ENCODE data around the gene RNPEPL1. TPM values are rescaled to one million over a fixed set of nuclear protein-coding genes. Genes with fewer than 3 reads are reported as not detected.

RNPEPL1 gene
- total RNA-seq, 1 experiment from 2014 or later = 101 TPM

- POLR2A ChIA-PET (ENCODE audit: unreplicated experiment) = no interaction called here
These were observed 33.0 kb downstream of the RNPEPL1 start for GRCh38 chr2:240601061-240601830.

GRCh38 chr2:240601831-240602160 lies 33.5 kb downstream of the RNPEPL1 start:
- no peaks in the 10 kb centered on the region for H3K9me3 ChIP-seq (ENCODE audit: insufficient read depth, low read depth)
- no peak overlapping the region for H3K27ac ChIP-seq
- H3K79me2 ChIP-seq (ENCODE audit: low read depth) = no peaks in the 10 kb centered on the region
- H3K9me2 ChIP-seq (ENCODE audit: insufficient read depth) = no peaks in the 10 kb centered on the region
- no peak for DNase-seq
- H2AFZ ChIP-seq = no peak overlapping the region
- 0 out of 2 replicates have a peak, but pooled peaks cover 4% of the 10 kb centered on the region for H3K36me3 ChIP-seq (ENCODE audit: low read depth)
- ChIA-PET CTCF (no interaction called here), POLR2A (ENCODE audit: unreplicated experiment) (no interaction called here)
- intact Hi-C loops (cut with micrococcal nuclease; ENCODE audit: unreplicated experiment) = no loop called here
- no peak for TF ChIP-seq EZH2 (IDR thresholded peaks at IDR 0.05; ENCODE audit: low read depth)
- TF ChIP-seq CTCF (conservative IDR thresholded peaks at IDR 0.05) = no peak
- H3F3A ChIP-seq (ENCODE audit: insufficient read depth, low read depth) = no peaks in the 10 kb centered on the region
- no peaks in the 10 kb centered on the region for H3K4me1 ChIP-seq (replicated peaks; ENCODE audit: insufficient read depth)
- no TSS peak for BruUV-seq (replicated peaks)
- no peak overlapping the region for H3K4me3 ChIP-seq
- H3K4me2 ChIP-seq = no peak overlapping the region
- H3K27me3 ChIP-seq (ENCODE audit: insufficient read depth, low read depth) = no peaks in the 10 kb centered on the region
- no peaks in the 10 kb centered on the region for H4K20me1 ChIP-seq (ENCODE audit: insufficient read depth)

More at GRCh38 chr2:240601061-240601830, 33.0 kb downstream of the RNPEPL1 start:
- no peaks in the 10 kb centered on the region for H3K9me2 ChIP-seq (ENCODE audit: insufficient read depth)
- H4K20me1 ChIP-seq (ENCODE audit: insufficient read depth) = peaks cover 1% of the 10 kb centered on the region; the same call in 1 of the 2 replicates
- TF ChIP-seq CTCF (conservative IDR thresholded peaks at IDR 0.05) (no peak), EZH2 (IDR thresholded peaks at IDR 0.05; ENCODE audit: low read depth) (no peak)
- no peaks in the 10 kb centered on the region for H3K79me2 ChIP-seq (ENCODE audit: low read depth)
- H3K4me1 ChIP-seq (replicated peaks; ENCODE audit: insufficient read depth) = no peaks in the 10 kb centered on the region
- 0 out of 2 replicates have a peak, but pooled peaks cover 4% of the 10 kb centered on the region for H3K36me3 ChIP-seq (ENCODE audit: low read depth)
- H3K27me3 ChIP-seq (ENCODE audit: insufficient read depth, low read depth) = no peaks in the 10 kb centered on the region
- no TSS peak for BruUV-seq (replicated peaks)
- H3K4me2 ChIP-seq = no peak overlapping the region
- DNase-seq = no peak
- H2AFZ ChIP-seq = no peak overlapping the region
- no peak overlapping the region for H3K27ac ChIP-seq
- H3K9me3 ChIP-seq (ENCODE audit: insufficient read depth, low read depth) = no peaks in the 10 kb centered on the region
- CTCF ChIA-PET = no interaction called here
- H3K4me3 ChIP-seq = no peak overlapping the region
- no peaks in the 10 kb centered on the region for H3F3A ChIP-seq (ENCODE audit: insufficient read depth, low read depth)
- intact Hi-C loops (cut with micrococcal nuclease; ENCODE audit: unreplicated experiment) = no loop called here

GRCh38 chr2:240602266-240603050 lies 34.2 kb downstream of the RNPEPL1 start:
- CTCF ChIA-PET = no interaction called here
- H3K4me2 ChIP-seq = no peak overlapping the region
- no peaks in the 10 kb centered on the region for H3K27me3 ChIP-seq (ENCODE audit: insufficient read depth, low read depth)
- no peak overlapping the region for H3K27ac ChIP-seq
- H2AFZ ChIP-seq = no peak overlapping the region
- POLR2A ChIA-PET (ENCODE audit: unreplicated experiment) = no interaction called here
- no peaks in the 10 kb centered on the region for H3K4me1 ChIP-seq (replicated peaks; ENCODE audit: insufficient read depth)
- no peaks in the 10 kb centered on the region for H4K20me1 ChIP-seq (ENCODE audit: insufficient read depth)
- no peaks in the 10 kb centered on the region for H3K9me3 ChIP-seq (ENCODE audit: insufficient read depth, low read depth)
- no peak for DNase-seq
- H3K79me2 ChIP-seq (ENCODE audit: low read depth) = no peaks in the 10 kb centered on the region
- H3K36me3 ChIP-seq (ENCODE audit: low read depth) = 0 out of 2 replicates have a peak, but pooled peaks cover 4% of the 10 kb centered on the region
- H3K9me2 ChIP-seq (ENCODE audit: insufficient read depth) = no peaks in the 10 kb centered on the region
- intact Hi-C loops (cut with micrococcal nuclease; ENCODE audit: unreplicated experiment) = no loop called here
- TF ChIP-seq CTCF (conservative IDR thresholded peaks at IDR 0.05) = no peak
- H3K4me3 ChIP-seq = no peak overlapping the region
- no peaks in the 10 kb centered on the region for H3F3A ChIP-seq (ENCODE audit: insufficient read depth, low read depth)
- BruUV-seq (replicated peaks) = no TSS peak
